SK-N-MC (cell line): Measurements from ENCODE around the gene KLHL9.

Experiments
- EZH2 ChIP-seq: fragments of 200-600 bp; sonication (generic); IDR thresholded peaks from one replicate; pipeline ENCODE4 v1.6.1; 2017; ENCODE audit warnings: antibody characterized with exemption
- FOXP2 ChIP-seq: optimal IDR thresholded peaks from 2 replicates; pipeline ENCODE3; 2011; ENCODE audit warnings: mild to moderate bottlenecking, moderate library complexity; ENCODE audit not compliant: insufficient read depth; ENCODE audit errors: extremely low read length, control extremely low read depth
- POLR2AphosphoS5 ChIP-seq: IDR thresholded peaks from 2 replicates; pipeline ENCODE4 v1.6.1; 2012; ENCODE audit warnings: mild to moderate bottlenecking, low read depth, low read length, borderline replicate concordance

DNA sequence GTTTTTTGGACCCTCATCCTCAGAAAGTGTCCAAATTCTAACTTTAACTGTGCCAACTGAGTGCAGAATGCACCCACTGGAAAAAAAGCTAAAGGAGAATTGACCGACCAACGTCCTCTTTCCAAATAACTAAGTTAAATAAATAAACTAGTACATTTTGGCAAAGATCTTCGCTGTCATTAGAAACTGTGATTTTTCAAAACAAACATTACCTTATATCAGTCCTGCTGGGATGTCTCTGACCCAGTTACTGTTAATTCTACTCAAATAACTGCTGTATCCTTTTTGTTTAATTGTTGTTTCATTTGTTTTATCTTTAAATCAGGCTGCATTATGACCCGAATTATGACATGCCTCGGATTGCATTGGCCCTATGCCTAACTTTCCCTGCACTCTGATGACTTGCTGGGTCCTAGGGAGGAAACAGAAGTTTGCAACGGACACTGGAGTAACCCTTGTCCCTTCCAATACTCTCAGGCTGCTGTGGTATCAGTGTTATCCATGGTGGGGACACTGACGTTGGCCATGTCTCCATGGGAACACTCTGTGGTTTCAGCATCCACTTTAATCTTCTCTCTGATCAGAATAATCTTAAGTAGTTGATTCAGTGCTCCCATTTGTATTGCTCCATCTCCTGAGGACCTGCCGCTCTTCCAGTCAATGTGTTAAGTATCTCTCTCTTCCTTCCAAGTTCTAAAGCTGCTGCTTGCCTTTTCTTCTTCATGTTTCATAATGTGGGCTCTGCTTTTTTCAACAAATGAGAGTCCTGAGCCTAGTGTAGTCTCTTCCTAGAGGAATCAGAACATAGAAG, 19.0 kb downstream of the KLHL9 start:
- TF ChIP-seq EZH2 (no peak), POLR2AphosphoS5 (no peak), FOXP2 (no peak)
